GM21717 (cell line): ENCODE results near the gene OXSR1.
"Not testable (repeated sequence)": the region's sequence is repeated elsewhere in the genome, so short reads cannot be mapped to it uniquely, and the experiment has no call there.

Source experiments
- ATAC-seq: cut with Tn5 transposase; IDR thresholded peaks from one replicate; pipeline ENCODE4 v1.9.1; 2021; ENCODE audit warnings: mild to moderate bottlenecking, moderate library complexity; ENCODE audit not compliant: unreplicated experiment

The OXSR1 gene

GRCh38 chr3:38141173-38141951, 24.0 kb upstream of the OXSR1 start:
- ATAC-seq, result no peak

GRCh38 chr3:38141952-38142273, 23.4 kb upstream of the OXSR1 start:
- ATAC-seq, result no peak

- ATAC-seq, result no peak
Measured at GRCh38 chr3:38142959-38143358, 22.4 kb upstream of the OXSR1 start.

GRCh38 chr3:38143511-38143910, 21.8 kb upstream of the OXSR1 start:
- no peak for ATAC-seq

DNA sequence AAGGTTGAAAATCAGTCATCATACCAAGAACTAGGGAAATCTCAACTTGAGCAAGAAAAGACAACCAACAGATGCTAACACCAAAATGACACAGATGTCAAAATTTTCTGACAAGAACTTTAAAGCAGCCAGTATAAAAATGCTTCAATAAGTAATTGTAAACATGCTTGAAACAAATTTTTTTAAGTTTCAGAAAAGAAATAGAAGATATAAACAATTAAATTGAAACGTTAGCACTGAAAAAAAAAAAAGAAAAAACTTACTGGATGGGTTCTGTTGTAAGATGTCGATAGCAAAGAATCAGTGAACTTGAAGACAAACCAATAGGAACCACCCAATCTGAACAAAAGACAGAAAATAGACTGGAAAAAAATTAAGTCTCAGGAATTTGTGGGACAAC, 18.8 kb upstream of the OXSR1 start:
- ATAC-seq, result no peak

DNA sequence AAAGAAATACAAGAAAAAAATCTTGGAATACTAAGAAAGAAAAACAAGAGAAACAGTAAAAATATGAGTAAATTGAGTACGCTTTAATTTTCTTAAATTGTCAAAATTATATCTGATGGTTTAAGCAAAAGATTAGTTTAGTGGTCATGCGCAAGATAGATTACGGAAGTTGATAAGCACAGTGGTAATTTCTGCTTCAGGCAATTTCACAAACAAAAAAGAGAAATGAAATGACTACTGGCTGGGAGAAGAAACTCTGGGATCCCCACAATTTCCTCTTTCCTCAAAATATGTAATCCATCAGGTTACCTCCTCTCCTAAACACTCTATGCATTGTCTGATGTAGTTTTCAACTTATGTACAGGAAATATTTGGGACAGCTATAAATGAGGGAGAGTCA, 17.9 kb upstream of the OXSR1 start:
- ATAC-seq, result no peak

GRCh38 chr3:38148311-38148882, 16.9 kb upstream of the OXSR1 start:
- ATAC-seq, result no peak

DNA sequence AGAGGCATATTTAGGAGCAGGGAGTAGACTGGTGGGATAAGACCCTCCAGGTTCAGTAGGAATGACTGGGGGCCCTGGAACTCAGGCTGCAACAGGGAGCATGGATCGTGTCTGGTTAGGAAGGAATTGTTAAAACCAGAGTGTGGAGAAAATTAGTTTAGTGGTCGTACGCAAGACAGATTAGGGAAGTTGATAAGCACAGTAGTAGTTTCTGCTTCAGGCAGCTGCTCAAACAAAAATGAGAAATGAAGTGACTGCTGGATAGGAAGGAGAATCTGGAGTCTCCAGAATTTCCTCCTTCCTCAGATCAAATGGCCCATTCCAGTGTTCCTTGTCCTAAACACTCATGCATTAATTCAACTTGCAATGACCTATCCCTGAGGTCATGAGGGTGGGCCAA, 15.6 kb upstream of the OXSR1 start:
- ATAC-seq, result no peak

GRCh38 chr3:38150780-38151528, 14.4 kb upstream of the OXSR1 start:
- ATAC-seq, result no peak

DNA sequence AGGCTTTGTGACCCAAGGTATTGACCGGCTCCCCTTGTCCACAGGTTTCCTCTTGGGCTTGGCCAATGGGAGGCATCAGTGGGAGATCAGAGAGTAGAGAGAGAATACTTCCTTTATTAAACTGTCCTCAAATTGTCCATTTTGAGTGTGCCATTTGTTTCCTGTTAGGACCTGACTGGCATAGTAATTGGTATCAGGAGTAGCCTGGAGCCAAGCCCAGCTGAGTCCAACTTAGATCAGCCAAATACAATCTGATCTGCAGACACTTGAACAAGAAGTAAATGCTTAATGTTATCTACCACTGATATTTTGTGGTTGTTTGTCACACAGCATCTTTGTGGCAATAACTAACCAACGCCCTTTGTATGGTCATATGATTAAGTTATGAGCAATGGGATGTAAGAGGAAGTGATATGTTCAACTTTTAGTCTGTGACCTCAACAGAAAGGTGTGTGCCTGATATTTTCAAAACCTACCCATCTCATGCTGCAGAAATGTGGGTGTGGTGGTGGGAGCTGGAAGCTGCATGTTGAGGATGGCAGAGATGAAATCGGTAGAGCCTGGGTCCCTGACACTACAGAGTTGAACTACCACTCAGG, 13.6 kb upstream of the OXSR1 start:
- ATAC-seq, result no peak

DNA sequence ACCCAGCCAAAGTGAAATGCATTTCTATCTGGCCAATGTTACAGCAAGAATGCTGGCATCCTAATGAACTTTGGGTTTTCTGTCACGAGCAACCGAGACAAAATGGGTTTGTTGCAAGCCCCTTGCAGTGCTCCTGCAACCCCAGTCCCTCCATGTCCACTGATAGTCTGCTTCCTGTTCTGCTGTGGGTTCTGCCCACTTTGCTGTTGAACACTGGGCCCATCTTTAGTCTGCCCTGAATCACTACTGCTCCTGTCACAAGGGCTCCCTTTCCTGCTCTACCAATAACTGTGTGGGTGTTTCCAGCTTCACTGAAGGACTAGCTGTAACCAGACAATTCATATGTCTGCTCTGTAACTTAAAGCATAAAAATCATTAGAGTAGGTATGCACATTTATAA, 12.7 kb upstream of the OXSR1 start:
- ATAC-seq, result no peak

- ATAC-seq, result no peak
Measured at GRCh38 chr3:38153221-38153620, 12.1 kb upstream of the OXSR1 start.

DNA sequence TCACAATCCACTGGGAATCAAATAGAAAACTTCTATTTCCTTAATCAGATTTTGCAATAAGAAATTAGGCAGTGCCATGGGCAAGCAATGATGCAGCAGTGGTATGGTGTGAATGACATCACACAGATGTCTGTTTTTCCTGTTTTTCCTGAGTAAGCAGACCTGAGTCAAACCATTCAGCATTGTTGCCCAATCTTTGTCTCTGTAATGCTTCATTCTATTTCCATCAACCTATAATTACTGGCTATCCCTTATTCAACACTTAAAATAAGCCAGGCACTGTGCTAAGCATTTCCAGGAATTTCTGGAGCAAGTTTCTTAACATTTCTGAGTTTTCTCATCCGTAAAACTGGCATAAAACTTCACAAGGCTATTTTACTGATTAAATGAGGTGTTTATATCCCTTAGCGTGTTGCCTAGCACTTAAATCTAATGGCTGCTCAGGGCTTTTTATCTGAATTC, 11.3 kb upstream of the OXSR1 start:
- ATAC-seq, result no peak

- no peak for ATAC-seq
Measured at GRCh38 chr3:38154625-38155255, 10.6 kb upstream of the OXSR1 start.

DNA sequence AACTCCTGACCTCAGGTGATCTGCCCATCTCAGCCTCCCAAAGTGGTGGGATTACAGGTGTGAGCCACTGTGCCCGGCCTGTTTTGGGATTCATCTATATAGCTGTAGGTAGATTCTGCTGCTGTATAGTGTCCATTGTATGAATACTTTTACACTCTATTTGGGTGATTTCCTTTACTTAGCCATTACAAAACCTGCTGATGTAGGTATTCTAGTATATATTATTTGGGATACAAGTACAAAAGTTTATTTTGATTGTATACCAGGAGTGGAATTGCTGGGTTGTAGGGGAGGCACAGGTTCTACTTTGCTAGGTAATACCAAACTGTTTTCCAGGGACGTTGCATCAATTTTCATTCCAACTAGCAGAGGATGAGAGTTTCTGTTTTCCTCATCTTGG, 9.5 kb upstream of the OXSR1 start:
- ATAC-seq, result no peak

GRCh38 chr3:38157117-38157516, 8.2 kb upstream of the OXSR1 start:
- no peak for ATAC-seq

GRCh38 chr3:38157595-38157994, 7.7 kb upstream of the OXSR1 start:
- ATAC-seq, result no peak

- no peak for ATAC-seq
Measured at GRCh38 chr3:38158472-38158871, 6.9 kb upstream of the OXSR1 start.

DNA sequence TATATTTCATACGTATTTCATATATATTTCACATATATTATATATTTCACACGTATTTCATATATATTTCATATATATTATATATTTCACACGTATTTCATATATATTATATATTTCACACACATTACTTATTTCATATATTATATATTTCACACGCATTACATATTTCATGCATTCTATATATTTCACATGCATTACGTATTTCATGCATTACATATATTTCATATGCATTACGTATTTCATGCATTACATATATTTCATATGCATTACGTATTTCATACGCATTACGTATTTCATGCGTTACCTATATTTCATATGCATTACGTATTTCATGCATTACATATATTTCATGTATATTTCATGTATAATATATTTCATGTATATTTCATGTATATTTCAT, 4.6 kb upstream of the OXSR1 start:
- not testable (repeated sequence) for ATAC-seq

- ATAC-seq, result no peak
Measured at GRCh38 chr3:38163117-38163840, 2.1 kb upstream of the OXSR1 start.
